OCI-LY3 (cell line): ENCODE results near the gene SMAD4.
"Not testable (repeated sequence)": the region's sequence is repeated elsewhere in the genome, so short reads cannot be mapped to it uniquely, and the experiment has no call there.

Source experiments
- H2AFZ ChIP-seq: fragments of 200-600, 300-600 bp; shearing (Covaris generic); 2 replicates; pipeline ENCODE4 v1.6.0; 2014; ENCODE audit warnings: antibody characterized with exemption, low read depth, low read length
- H3K27ac ChIP-seq: fragments of 200-600, 300-600 bp; sonication (generic); 2 replicates; pipeline ENCODE4 v1.5.1; 2014; ENCODE audit warnings: mild to moderate bottlenecking, low read length, moderate library complexity, mixed read lengths
- H3K27me3 ChIP-seq: fragments of 200-600, 300-600 bp; sonication (generic); 2 replicates; pipeline ENCODE4 v1.6.1; 2014; ENCODE audit warnings: low read depth, low read length, mixed read lengths
- H3K36me3 ChIP-seq: fragments of 200-600, 300-600 bp; sonication (generic); replicated peaks from 2 replicates; pipeline ENCODE3; 2014; ENCODE audit warnings: low read depth, low read length, mixed read lengths
- H3K4me1 ChIP-seq: fragments of 300-600, 200-600 bp; sonication (generic); 2 replicates; pipeline ENCODE4 v1.6.1; 2014; ENCODE audit warnings: low read length, mixed read lengths
- H3K4me2 ChIP-seq: fragments of 200-600, 300-600 bp; sonication (generic); 2 replicates; pipeline ENCODE4 v1.6.1; 2014; ENCODE audit warnings: low read length, mixed read lengths
- H3K4me3 ChIP-seq: fragments of 300-600, 200-600 bp; sonication (generic); 2 replicates; pipeline ENCODE4 v1.5.1; 2014; ENCODE audit warnings: antibody characterized with exemption, mild to moderate bottlenecking, low read length, moderate library complexity
- H3K79me2 ChIP-seq: fragments of 300-600, 200-600 bp; shearing (Covaris generic); 2 replicates; pipeline ENCODE4 v1.6.1; 2014; ENCODE audit warnings: mild to moderate bottlenecking, low read length, mixed read lengths
- H3K9ac ChIP-seq: fragments of 300-600, 200-600 bp; shearing (Covaris generic); 2 replicates; pipeline ENCODE4 v1.6.0; 2014; ENCODE audit warnings: mild to moderate bottlenecking, low read length, moderate library complexity
- H3K9me3 ChIP-seq: fragments of 200-600, 300-600 bp; shearing (Covaris generic); 2 replicates; pipeline ENCODE4 v1.6.1; 2014; ENCODE audit warnings: low read length, mixed read lengths; ENCODE audit not compliant: insufficient read depth
- H4K20me1 ChIP-seq: fragments of 200-600, 300-600 bp; sonication (generic); 2 replicates; pipeline ENCODE4 v1.6.1; 2016; ENCODE audit warnings: low read length, mixed read lengths; ENCODE audit not compliant: insufficient read depth
- EZH2phosphoT487 ChIP-seq: fragments of 200-600 bp; shearing (Covaris generic); IDR thresholded peaks from 2 replicates; pipeline ENCODE4 v1.6.1; 2018; ENCODE audit warnings: antibody characterized with exemption, mixed run types, low read depth
- TF ChIP-seq, protein P1 (sequence below): fragments of 200-600, 300-600 bp; sonication (generic); IDR thresholded peaks from 2 replicates; pipeline ENCODE4 v1.5.1; 2014; ENCODE audit warnings: antibody characterized with exemption, low read length, low read depth

The SMAD4 gene

GRCh38 chr18:51116996-51117395, 87.0 kb downstream of the SMAD4 start:
- not testable (repeated sequence) for H3K36me3 ChIP-seq, H3K4me2 ChIP-seq, H3K79me2 ChIP-seq, H3K9me3 ChIP-seq, H3K27me3 ChIP-seq, H3K4me1 ChIP-seq, H3K27ac ChIP-seq, H3K4me3 ChIP-seq, H2AFZ ChIP-seq, H4K20me1 ChIP-seq, H3K9ac ChIP-seq

- H3K4me1 ChIP-seq, H3K27ac ChIP-seq, H2AFZ ChIP-seq, H3K79me2 ChIP-seq, H3K27me3 ChIP-seq, H3K36me3 ChIP-seq, H3K9ac ChIP-seq, H4K20me1 ChIP-seq, H3K4me2 ChIP-seq, H3K4me3 ChIP-seq, H3K9me3 ChIP-seq: not testable (repeated sequence)
Measured at GRCh38 chr18:51119561-51119960, 89.5 kb downstream of the SMAD4 start.

DNA sequence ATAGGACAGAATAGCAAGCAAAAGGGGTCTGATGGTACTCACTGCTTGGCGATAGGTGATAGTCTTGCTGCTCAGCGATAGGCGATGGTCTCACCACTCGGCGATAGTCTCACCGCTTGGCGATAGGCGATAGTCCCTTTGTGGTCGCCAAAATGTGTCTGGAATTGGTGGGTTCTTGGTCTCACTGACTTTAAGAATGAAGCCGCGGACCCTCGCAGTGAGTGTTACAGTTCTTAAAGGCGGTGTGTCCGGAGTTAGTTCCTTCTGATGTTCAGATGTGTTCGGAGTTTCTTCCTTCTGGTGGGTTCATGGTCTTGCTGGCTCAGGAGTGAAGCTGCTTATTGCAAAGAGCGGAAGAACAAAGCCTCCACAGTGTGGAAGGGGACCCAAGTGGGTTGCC, 90.0 kb downstream of the SMAD4 start:
- not testable (repeated sequence) for H3K9me3 ChIP-seq, H3K79me2 ChIP-seq, H3K4me2 ChIP-seq

DNA sequence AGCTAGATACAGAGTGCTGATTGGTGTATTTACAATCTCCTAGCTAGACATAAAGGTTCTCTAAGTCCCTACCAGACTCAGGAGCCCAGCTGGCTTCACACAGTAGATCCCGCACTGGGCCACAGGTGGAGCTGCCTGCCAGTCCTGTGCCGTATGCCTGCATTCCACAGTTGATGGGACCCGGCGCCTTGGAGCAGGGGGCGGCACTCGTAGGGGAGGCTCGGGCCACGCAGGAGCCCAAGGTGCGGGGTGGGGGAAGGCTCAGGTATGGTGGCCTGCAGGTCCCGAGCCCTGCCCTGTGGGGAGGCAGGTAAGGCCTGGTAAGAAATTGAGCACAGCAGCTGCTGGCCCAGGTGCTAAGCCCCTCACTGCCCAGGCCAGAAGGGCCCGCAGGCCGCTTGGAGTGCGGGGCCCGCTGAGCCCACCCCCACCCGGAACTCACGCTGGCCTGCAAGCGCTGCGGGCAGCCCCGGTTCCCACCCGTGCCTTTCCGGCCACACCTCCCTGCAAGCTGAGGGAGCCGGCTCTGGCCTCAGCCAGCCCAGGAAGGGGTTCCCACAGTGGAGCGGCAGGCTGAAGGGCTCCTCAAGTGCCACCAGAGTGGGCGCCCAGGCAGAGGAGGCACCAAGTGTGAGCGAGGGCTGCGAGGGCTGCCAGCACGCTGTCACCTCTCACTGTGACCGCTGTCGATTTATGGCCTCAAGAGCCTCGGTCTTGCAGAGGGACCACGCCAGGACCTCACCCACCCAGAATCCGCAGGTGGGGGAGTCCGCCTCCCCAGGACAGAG, 91.0 kb downstream of the SMAD4 start:
- peaks cover 6% of the 10 kb centered on the region for H3K4me1 ChIP-seq
- TF ChIP-seq, protein P1, sequence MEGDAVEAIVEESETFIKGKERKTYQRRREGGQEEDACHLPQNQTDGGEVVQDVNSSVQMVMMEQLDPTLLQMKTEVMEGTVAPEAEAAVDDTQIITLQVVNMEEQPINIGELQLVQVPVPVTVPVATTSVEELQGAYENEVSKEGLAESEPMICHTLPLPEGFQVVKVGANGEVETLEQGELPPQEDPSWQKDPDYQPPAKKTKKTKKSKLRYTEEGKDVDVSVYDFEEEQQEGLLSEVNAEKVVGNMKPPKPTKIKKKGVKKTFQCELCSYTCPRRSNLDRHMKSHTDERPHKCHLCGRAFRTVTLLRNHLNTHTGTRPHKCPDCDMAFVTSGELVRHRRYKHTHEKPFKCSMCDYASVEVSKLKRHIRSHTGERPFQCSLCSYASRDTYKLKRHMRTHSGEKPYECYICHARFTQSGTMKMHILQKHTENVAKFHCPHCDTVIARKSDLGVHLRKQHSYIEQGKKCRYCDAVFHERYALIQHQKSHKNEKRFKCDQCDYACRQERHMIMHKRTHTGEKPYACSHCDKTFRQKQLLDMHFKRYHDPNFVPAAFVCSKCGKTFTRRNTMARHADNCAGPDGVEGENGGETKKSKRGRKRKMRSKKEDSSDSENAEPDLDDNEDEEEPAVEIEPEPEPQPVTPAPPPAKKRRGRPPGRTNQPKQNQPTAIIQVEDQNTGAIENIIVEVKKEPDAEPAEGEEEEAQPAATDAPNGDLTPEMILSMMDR = no peak
- TF ChIP-seq EZH2phosphoT487 = no peak

More for the DNA sequence above, 90.0 kb downstream of the SMAD4 start:
- H3K4me1 ChIP-seq, H3K36me3 ChIP-seq, H3K27ac ChIP-seq, H3K27me3 ChIP-seq, H4K20me1 ChIP-seq, H3K4me3 ChIP-seq, H3K9ac ChIP-seq, H2AFZ ChIP-seq: not testable (repeated sequence)

DNA sequence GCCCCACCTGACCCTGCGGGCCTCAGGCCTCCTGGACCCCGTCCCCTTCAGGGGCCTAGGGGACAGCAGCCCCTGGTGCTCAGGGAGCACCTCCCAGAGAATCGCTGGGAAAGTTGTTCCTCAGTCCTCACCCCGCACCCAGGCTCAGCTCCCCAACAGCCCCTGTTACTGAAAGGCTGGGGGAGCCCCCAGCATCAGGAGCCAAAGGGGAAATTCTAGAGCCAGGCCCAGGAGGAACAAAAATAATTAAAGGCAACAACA, 91.5 kb downstream of the SMAD4 start:
- Histone ChIP-seq H3K9ac (no peak overlapping the region), H3K9me3 (no peaks in the 10 kb centered on the region), H3K4me2 (no peak overlapping the region), H3K27ac (no peak overlapping the region), H3K36me3 (no peaks in the 10 kb centered on the region), H3K4me3 (no peak overlapping the region), H3K4me1 (peaks cover 6% of the 10 kb centered on the region), H4K20me1 (no peaks in the 10 kb centered on the region), H2AFZ (no peak overlapping the region), H3K27me3 (no peaks in the 10 kb centered on the region), H3K79me2 (no peaks in the 10 kb centered on the region)
- TF ChIP-seq, protein P1 = no peak
- no peak for TF ChIP-seq EZH2phosphoT487

More for the DNA sequence above, 91.0 kb downstream of the SMAD4 start:
- Histone ChIP-seq H3K27me3 (no peaks in the 10 kb centered on the region), H3K27ac (no peak overlapping the region), H3K9ac (no peak overlapping the region), H3K9me3 (no peaks in the 10 kb centered on the region), H3K79me2 (no peaks in the 10 kb centered on the region), H3K4me2 (no peak overlapping the region), H3K36me3 (no peaks in the 10 kb centered on the region), H4K20me1 (no peaks in the 10 kb centered on the region), H2AFZ (no peak overlapping the region), H3K4me3 (no peak overlapping the region)
